ENCODE data around the gene NUP58.

- TF ChIP-seq CTCF (IDR thresholded peaks at IDR 0.05): no peak
- no peak for TF ChIP-seq POLR2A (IDR thresholded peaks at IDR 0.05)
Measured at GRCh38 chr13:25319771-25320170, 18.3 kb downstream of the NUP58 start.
